ENCODE data around the gene KIF4B. TPM values are rescaled to one million over a fixed set of nuclear protein-coding genes. Genes with fewer than 3 reads are reported as not detected.

KIF4B gene
- polyA plus RNA-seq, 1 of the 3 experiments (the other 2 are of a cell fraction) = 0.02 TPM

DNA sequence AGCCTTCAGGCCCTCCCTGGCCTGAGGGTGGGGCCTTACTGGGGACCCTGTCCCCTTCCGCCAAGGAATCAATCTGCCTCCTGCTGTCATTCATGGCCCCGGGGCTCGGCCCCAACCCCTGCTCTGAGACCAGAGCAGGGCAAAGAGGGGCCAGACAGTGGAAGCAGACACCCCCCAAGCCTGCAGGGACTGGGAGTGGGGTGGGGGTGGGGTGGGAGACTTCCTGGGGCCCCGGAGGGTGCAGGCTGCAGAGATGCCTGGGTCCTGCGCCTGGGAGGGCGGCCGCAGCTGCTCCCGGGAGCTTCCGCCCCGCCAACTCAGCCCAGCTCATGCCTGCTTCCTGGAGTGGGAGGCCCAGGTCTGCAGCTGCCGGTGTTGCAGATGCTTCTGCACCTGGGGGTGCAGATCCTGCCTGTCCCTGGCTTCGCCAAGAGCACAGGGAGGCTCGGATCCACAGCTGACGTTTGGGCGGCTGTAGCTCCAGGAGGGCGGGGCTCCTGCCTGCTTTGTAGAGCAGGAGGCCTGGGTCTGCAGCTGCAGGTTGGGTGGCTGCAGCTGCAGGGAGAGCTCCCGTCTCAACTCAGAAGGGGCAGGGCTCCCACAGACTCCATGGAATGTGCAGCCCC is 6.2 kb downstream of the KIF4B start (continued):
- TF ChIP-seq ZBTB33 (IDR thresholded peaks at IDR 0.05; ENCODE audit: borderline replicate concordance, low read depth) = no peak

GRCh38 chr5:155021842-155022241 is 8.3 kb downstream of the KIF4B start:
- no peaks in the 10 kb centered on the region for H3K36me3 ChIP-seq (replicated peaks in 1 of 2; ENCODE audit: control insufficient read depth in 1 of 2, insufficient read depth in 2 of 2, low read length in 1 of 2)
- no peaks in the 10 kb centered on the region for H3K9me3 ChIP-seq
- no peaks in the 10 kb centered on the region for H4K20me1 ChIP-seq (ENCODE audit: insufficient read depth)
- H3K79me2 ChIP-seq (ENCODE audit: insufficient read depth) = no peaks in the 10 kb centered on the region
- no peak overlapping the region for H3K27ac ChIP-seq (ENCODE audit: low read depth in 2 of 2, low read length in 1 of 2)
- H3K9me2 ChIP-seq = no peaks in the 10 kb centered on the region
- no peak overlapping the region for H3K4me3 ChIP-seq (ENCODE audit: low read depth in 2 of 2, low read length in 1 of 2)
- ChIA-PET CTCF (no interaction called here), POLR2A (no interaction called here)
- no peaks in the 10 kb centered on the region for H3K4me1 ChIP-seq (ENCODE audit: control insufficient read depth in 1 of 2, insufficient read depth in 2 of 2, low read depth in 1 of 2, low read length in 1 of 2)
- 19% methylated on average over 5 of the region's 5 CpGs for WGBS (ENCODE audit: low lambda C conversion rate)
- no peak overlapping the region for H2AFZ ChIP-seq (ENCODE audit: low read depth)
- H3F3A ChIP-seq (replicated peaks; ENCODE audit: insufficient read depth) = no peaks in the 10 kb centered on the region
- no peaks in the 10 kb centered on the region for H3K27me3 ChIP-seq (ENCODE audit: insufficient read depth)
- DNase-seq = no peak
- TF ChIP-seq USF1 (IDR thresholded peaks at IDR 0.05; ENCODE audit: borderline replicate concordance, low read depth) (peak; percentile 40; the same call in 1 of the 2 replicates), CHD2 (IDR thresholded peaks at IDR 0.05; ENCODE audit: low read length, partially characterized antibody) (no peak)
- H3K9ac ChIP-seq = no peak overlapping the region
- H3K4me2 ChIP-seq = no peak overlapping the region

- Histone ChIP-seq H3K27me3 (ENCODE audit: insufficient read depth) (no peaks in the 10 kb centered on the region), H4K20me1 (ENCODE audit: insufficient read depth) (no peaks in the 10 kb centered on the region), H3K4me2 (no peak overlapping the region), H3K36me3 (replicated peaks in 1 of 2; ENCODE audit: control insufficient read depth in 1 of 2, insufficient read depth in 2 of 2, low read length in 1 of 2) (no peaks in the 10 kb centered on the region), H3F3A (replicated peaks; ENCODE audit: insufficient read depth) (no peaks in the 10 kb centered on the region), H3K27ac (ENCODE audit: low read depth in 2 of 2, low read length in 1 of 2) (no peak overlapping the region), H3K9me3 (no peaks in the 10 kb centered on the region), H3K9me2 (no peaks in the 10 kb centered on the region), H3K4me3 (ENCODE audit: low read depth in 2 of 2, low read length in 1 of 2) (no peak overlapping the region), H3K4me1 (ENCODE audit: control insufficient read depth in 1 of 2, insufficient read depth in 2 of 2, low read depth in 1 of 2, low read length in 1 of 2) (no peaks in the 10 kb centered on the region), H3K9ac (no peak overlapping the region), H2AFZ (ENCODE audit: low read depth) (no peak overlapping the region), H3K79me2 (ENCODE audit: insufficient read depth) (no peaks in the 10 kb centered on the region)
- WGBS (ENCODE audit: low lambda C conversion rate) = 2% methylated on average over 3 of the region's 3 CpGs
- DNase-seq = no peak
- TF ChIP-seq USF2 (IDR thresholded peaks at IDR 0.05; ENCODE audit: borderline replicate concordance, low read depth, low read length) = no peak
- no peak for TF ChIP-seq RXRA (IDR thresholded peaks at IDR 0.05; ENCODE audit: borderline replicate concordance, low read depth)
- no peak for TF ChIP-seq CHD2 (IDR thresholded peaks at IDR 0.05; ENCODE audit: low read length, partially characterized antibody)
- TF ChIP-seq PBX3 (IDR thresholded peaks at IDR 0.05) = no peak
- no peak for TF ChIP-seq ZBTB33 (IDR thresholded peaks at IDR 0.05; ENCODE audit: borderline replicate concordance, low read depth)
- TF ChIP-seq MEF2A (IDR thresholded peaks at IDR 0.05; ENCODE audit: borderline replicate concordance, low read depth) = no peak
- no peak for TF ChIP-seq MXI1 (IDR thresholded peaks at IDR 0.05; ENCODE audit: low read depth, low read length)
- no peak for TF ChIP-seq EP300 (IDR thresholded peaks at IDR 0.05; ENCODE audit: borderline replicate concordance in 1 of 2, low read depth in 1 of 2, low read length in 1 of 2)
- TF ChIP-seq RAD21 (IDR thresholded peaks at IDR 0.05; ENCODE audit: low read length) = no peak
- TF ChIP-seq, protein P1, sequence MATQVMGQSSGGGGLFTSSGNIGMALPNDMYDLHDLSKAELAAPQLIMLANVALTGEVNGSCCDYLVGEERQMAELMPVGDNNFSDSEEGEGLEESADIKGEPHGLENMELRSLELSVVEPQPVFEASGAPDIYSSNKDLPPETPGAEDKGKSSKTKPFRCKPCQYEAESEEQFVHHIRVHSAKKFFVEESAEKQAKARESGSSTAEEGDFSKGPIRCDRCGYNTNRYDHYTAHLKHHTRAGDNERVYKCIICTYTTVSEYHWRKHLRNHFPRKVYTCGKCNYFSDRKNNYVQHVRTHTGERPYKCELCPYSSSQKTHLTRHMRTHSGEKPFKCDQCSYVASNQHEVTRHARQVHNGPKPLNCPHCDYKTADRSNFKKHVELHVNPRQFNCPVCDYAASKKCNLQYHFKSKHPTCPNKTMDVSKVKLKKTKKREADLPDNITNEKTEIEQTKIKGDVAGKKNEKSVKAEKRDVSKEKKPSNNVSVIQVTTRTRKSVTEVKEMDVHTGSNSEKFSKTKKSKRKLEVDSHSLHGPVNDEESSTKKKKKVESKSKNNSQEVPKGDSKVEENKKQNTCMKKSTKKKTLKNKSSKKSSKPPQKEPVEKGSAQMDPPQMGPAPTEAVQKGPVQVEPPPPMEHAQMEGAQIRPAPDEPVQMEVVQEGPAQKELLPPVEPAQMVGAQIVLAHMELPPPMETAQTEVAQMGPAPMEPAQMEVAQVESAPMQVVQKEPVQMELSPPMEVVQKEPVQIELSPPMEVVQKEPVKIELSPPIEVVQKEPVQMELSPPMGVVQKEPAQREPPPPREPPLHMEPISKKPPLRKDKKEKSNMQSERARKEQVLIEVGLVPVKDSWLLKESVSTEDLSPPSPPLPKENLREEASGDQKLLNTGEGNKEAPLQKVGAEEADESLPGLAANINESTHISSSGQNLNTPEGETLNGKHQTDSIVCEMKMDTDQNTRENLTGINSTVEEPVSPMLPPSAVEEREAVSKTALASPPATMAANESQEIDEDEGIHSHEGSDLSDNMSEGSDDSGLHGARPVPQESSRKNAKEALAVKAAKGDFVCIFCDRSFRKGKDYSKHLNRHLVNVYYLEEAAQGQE (IDR thresholded peaks at IDR 0.05; ENCODE audit: low read depth, low read length) = no peak
- no peak for TF ChIP-seq TCF12 (IDR thresholded peaks at IDR 0.05)
- no peak for TF ChIP-seq ELF1 (IDR thresholded peaks at IDR 0.05)
- CTCF ChIA-PET = no interaction called here
- POLR2A ChIA-PET = no interaction called here
Observed at GRCh38 chr5:155023320-155023719, 9.8 kb downstream of the KIF4B start.
